Measurements from ENCODE around the gene EDA. TPM values are rescaled to one million over a fixed set of nuclear protein-coding genes. Genes with fewer than 3 reads are reported as not detected.

The EDA gene
- total RNA-seq, 2 experiments from 2014 or later, result 0.49 to 0.92 TPM

- H3K4me3 Mint-ChIP-seq, result no peak overlapping the region
- POLR2A ChIA-PET, result no interaction called here
- ATAC-seq, result no peak
- DNase-seq, result no peak
- peaks cover 8% of the 10 kb centered on the region for H3K4me1 Mint-ChIP-seq (ENCODE audit: low read depth)
- H3K9me3 Mint-ChIP-seq, result peaks cover 3% of the 10 kb centered on the region
- TF ChIP-seq CTCF (IDR thresholded peaks at IDR 0.05), result no peak
- peaks cover 2% of the 10 kb centered on the region for H3K27me3 Mint-ChIP-seq
- H3K27ac Mint-ChIP-seq, result no peak overlapping the region
- intact Hi-C loops (cut with micrococcal nuclease), result no loop called here
- H3K36me3 Mint-ChIP-seq (ENCODE audit: low read depth), result no peaks in the 10 kb centered on the region
- CTCF ChIA-PET, result interaction anchor here (1.2 to 1.7 kb wide), 2 partner anchors 14 to 17 kb away, joined by 3 to 7 read pairs; no protein-coding TSS in a partner anchor
These were observed 397.8 kb downstream of the EDA start for GRCh38 chrX:70013466-70014381.

DNA sequence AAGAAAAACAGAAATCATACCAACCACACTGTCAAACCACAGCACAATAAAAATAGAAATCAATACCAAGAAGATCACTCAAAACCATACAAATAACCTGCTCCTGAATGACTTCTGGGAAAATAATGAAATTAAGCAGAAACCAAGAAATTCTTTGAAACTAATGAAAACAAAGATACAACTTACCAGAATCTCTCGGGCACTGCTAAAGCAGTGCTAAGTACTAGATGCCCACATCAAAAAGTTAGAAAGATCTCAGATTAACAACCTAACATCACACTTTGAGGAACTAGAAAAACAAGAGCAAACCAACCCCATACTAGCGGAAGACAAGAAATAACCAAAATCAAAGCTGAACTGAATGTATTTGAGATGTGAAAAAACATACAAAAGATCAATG is 400.6 kb downstream of the EDA start:
- H3K27ac Mint-ChIP-seq, result no peak overlapping the region
- H3K4me1 Mint-ChIP-seq (ENCODE audit: low read depth), result peaks cover 8% of the 10 kb centered on the region
- TF ChIP-seq CTCF (IDR thresholded peaks at IDR 0.05), result no peak
- ATAC-seq (peak; percentile 47), DNase-seq (no peak)
- POLR2A ChIA-PET, result no interaction called here
- H3K4me3 Mint-ChIP-seq, result no peak overlapping the region
- CTCF ChIA-PET, result no interaction called here
- peaks cover 2% of the 10 kb centered on the region for H3K27me3 Mint-ChIP-seq
- no peaks in the 10 kb centered on the region for H3K36me3 Mint-ChIP-seq (ENCODE audit: low read depth)
- intact Hi-C loops (cut with micrococcal nuclease), result no loop called here
- H3K9me3 Mint-ChIP-seq, result peaks cover 3% of the 10 kb centered on the region

DNA sequence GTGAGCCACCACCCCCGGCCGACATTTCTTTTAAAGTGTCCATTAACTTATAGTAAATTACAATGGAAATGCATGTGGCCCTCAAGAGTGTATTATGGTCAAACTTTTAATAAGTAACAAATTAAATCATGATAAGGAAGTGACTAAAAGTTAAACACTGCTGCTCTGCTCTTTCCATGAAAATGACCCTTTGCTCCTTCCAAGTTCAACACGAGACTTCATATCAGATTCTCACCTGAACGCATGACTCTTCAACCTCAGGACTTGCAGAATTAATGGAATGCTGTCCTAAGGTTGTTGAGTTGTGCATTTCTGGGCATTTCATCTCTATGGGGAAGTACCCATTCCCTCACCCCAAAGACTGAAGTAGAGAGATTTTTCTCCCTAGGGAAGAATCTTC is 406.7 kb downstream of the EDA start:
- no peak for TF ChIP-seq CTCF (IDR thresholded peaks at IDR 0.05)
- H3K36me3 Mint-ChIP-seq (ENCODE audit: low read depth), result no peaks in the 10 kb centered on the region
- POLR2A ChIA-PET, result interaction anchor here (0.7 kb wide), 1 partner anchor 635 kb away, joined by 4 read pairs; no protein-coding TSS in a partner anchor
- intact Hi-C loops (cut with micrococcal nuclease), result loop anchor here (5.0 kb wide), 1 partner anchor 530 kb away; no protein-coding TSS in a partner anchor
- peaks cover 6% of the 10 kb centered on the region for H3K4me1 Mint-ChIP-seq (ENCODE audit: low read depth)
- H3K27me3 Mint-ChIP-seq, result no peaks in the 10 kb centered on the region
- peaks cover 3% of the 10 kb centered on the region for H3K9me3 Mint-ChIP-seq
- CTCF ChIA-PET, result no interaction called here
- no peak for DNase-seq
- ATAC-seq, result no peak
- no peak overlapping the region for H3K27ac Mint-ChIP-seq
- H3K4me3 Mint-ChIP-seq, result no peak overlapping the region

GRCh38 chrX:70025464-70025863 is 409.6 kb downstream of the EDA start:
- Mint-ChIP-seq H3K9me3 (no peaks in the 10 kb centered on the region), H3K36me3 (ENCODE audit: low read depth) (no peaks in the 10 kb centered on the region), H3K4me3 (no peak overlapping the region), H3K27ac (no peak overlapping the region), H3K27me3 (no peaks in the 10 kb centered on the region), H3K4me1 (ENCODE audit: low read depth) (peaks cover 6% of the 10 kb centered on the region)
- no peak for TF ChIP-seq CTCF (IDR thresholded peaks at IDR 0.05)
- no peak for ATAC-seq
- no peak for DNase-seq
- ChIA-PET CTCF (interaction anchor here (1.0 kb wide), 1 partner anchor 475 kb away, joined by 3 read pairs; no protein-coding TSS in a partner anchor), POLR2A (no interaction called here)
- intact Hi-C loops (cut with micrococcal nuclease), result no loop called here

Data from activated CD8-positive, alpha-beta T cell treated with anti-CD3 and anti-CD28 coated beads for 36 hours (primary cell).